Smooth muscle cell (in vitro differentiated cells): ENCODE results near the gene TMEM141. TPM values are rescaled to one million over a fixed set of nuclear protein-coding genes. Genes with fewer than 3 reads are reported as not detected.

Experiments
- DNase-seq: peaks from one replicate; lab custom pipeline; 2025; ENCODE audit not compliant: unreplicated experiment; lab: John Stamatoyannopoulos, UW
- H2AFZ ChIP-seq: fragments of 200-600 bp; sonication (generic); 2 replicates; pipeline ENCODE4 v1.6.0; 2016; ENCODE audit warnings: antibody characterized with exemption, low read depth, mild to moderate bottlenecking
- H3F3A ChIP-seq: fragments of 200-600 bp; sonication (generic); 2 replicates; pipeline ENCODE4 v1.6.0; 2017; ENCODE audit warnings: antibody characterized with exemption, low read depth
- H3K27ac ChIP-seq: fragments of 200-600 bp; sonication (generic); 2 replicates; pipeline ENCODE4 v1.5.1; 2016; ENCODE audit warnings: low read depth, mild to moderate bottlenecking
- H3K27me3 ChIP-seq: fragments of 200-600 bp; sonication (generic); 2 replicates; pipeline ENCODE4 v1.6.1; 2016; ENCODE audit warnings: low read depth, mild to moderate bottlenecking
- H3K36me3 ChIP-seq: fragments of 200-600 bp; sonication (generic); 2 replicates; pipeline ENCODE4 v1.5.1; 2016; ENCODE audit warnings: low read depth
- H3K4me1 ChIP-seq: fragments of 200-600 bp; sonication (generic); 2 replicates; pipeline ENCODE4 v1.5.1; 2016; ENCODE audit warnings: low read depth
- H3K4me2 ChIP-seq: fragments of 200-600 bp; sonication (generic); 2 replicates; pipeline ENCODE4 v1.6.0; 2016; ENCODE audit warnings: mild to moderate bottlenecking
- H3K4me3 ChIP-seq: fragments of 200-600 bp; sonication (generic); 2 replicates; pipeline ENCODE4 v1.5.1; 2016; ENCODE audit warnings: mild to moderate bottlenecking
- H3K79me2 ChIP-seq: fragments of 200-600 bp; sonication (generic); 2 replicates; pipeline ENCODE4 v1.6.0; 2016; ENCODE audit warnings: low read depth, mild to moderate bottlenecking
- H3K9ac ChIP-seq: fragments of 200-600 bp; sonication (generic); 2 replicates; pipeline ENCODE4 v1.6.0; 2016; ENCODE audit warnings: low read depth
- H3K9me3 ChIP-seq: fragments of 200-600 bp; sonication (generic); replicated peaks from 2 replicates; pipeline ENCODE4 v1.5.1; 2016; ENCODE audit warnings: low read depth
- H4K20me1 ChIP-seq: fragments of 200-600 bp; sonication (generic); 2 replicates; pipeline ENCODE4 v1.6.0; 2016; ENCODE audit warnings: low read depth
- CTCF ChIP-seq: fragments of 200-600 bp; sonication (generic); IDR thresholded peaks from 2 replicates; pipeline ENCODE4 v1.5.1; 2017; ENCODE audit warnings: borderline replicate concordance, mild to moderate bottlenecking, antibody characterized with exemption; ENCODE audit not compliant: insufficient read depth, poor library complexity, severe bottlenecking
- WGBS: methylation state at CpG from one replicate; pipeline ENCODE4 v1.1.7; 2016; ENCODE audit warnings: low lambda C conversion rate; 5-methylcytosine and 5-hydroxymethylcytosine counted together
- polyA plus RNA-seq: library from polyadenylated mRNA; unstranded; fragments of >200 nt; fragmentation: Nextera tagmentation; extraction: Ambion mirVana; gene quantifications from 2 replicates; pipeline ENCODE4 v1.2.1, GENCODE V29; 2016
- total RNA-seq: library from RNA; depleted of rRNA; stranded (reverse); fragments of >200 nt; gene quantifications from 2 replicates; pipeline ENCODE4 v1.2.3, GENCODE V29; 2014

Gene TMEM141
- total and polyA plus RNA-seq, 2 experiments from 2014 or later: 75.4 to 112 TPM

DNA sequence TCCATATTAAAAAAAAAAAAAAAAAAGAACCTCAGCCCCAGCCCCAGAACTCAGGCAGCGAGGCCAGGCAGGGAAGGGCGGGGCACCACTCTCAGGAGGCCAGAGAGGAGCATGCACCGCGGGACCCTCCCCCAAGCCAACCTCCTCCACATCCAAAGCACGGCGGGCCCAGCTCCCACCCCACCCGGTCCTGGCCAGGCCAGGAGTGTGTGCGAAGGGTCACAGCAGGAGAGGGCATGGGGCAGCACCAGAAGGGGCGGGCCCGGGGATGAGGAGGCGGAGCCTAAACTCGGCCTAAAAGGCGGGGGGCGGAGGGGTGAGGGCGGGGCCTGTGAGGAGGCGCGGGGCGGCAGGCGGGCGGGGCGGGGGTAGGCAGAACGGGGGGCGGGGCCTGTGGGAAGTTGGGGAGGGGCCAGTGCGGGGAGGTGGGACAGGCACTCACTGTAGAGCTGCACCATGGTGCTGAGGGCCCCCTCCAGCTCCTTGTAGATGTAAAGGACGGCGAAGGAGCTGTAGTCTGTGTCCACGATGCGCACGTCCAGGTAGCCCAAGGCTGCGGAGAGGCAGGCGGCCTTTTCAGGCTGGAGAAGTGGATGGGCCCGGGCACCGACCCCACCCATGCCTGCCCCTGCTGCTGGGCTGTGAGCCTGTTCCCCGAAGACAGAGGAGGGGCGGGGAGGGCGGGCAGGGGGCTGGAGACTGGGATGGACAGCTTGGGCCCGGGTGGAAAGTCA, 28.1 kb upstream of the TMEM141 start:
- WGBS: 37% methylated on average over 14 of the region's 37 CpGs
- no peak overlapping the region for H3K27ac ChIP-seq
- no peak overlapping the region for H3K9ac ChIP-seq
- no peaks in the 10 kb centered on the region for H4K20me1 ChIP-seq
- H3K36me3 ChIP-seq: no peaks in the 10 kb centered on the region
- no peak for DNase-seq
- H3K9me3 ChIP-seq: no peaks in the 10 kb centered on the region
- H3K4me3 ChIP-seq: no peak overlapping the region
- no peak overlapping the region for H2AFZ ChIP-seq
- no peak overlapping the region for H3K4me2 ChIP-seq
- no peaks in the 10 kb centered on the region for H3K79me2 ChIP-seq
- H3F3A ChIP-seq: no peaks in the 10 kb centered on the region
- TF ChIP-seq CTCF: no peak
- H3K27me3 ChIP-seq: peaks cover 5% of the 10 kb centered on the region
- peaks cover 3% of the 10 kb centered on the region for H3K4me1 ChIP-seq

DNA sequence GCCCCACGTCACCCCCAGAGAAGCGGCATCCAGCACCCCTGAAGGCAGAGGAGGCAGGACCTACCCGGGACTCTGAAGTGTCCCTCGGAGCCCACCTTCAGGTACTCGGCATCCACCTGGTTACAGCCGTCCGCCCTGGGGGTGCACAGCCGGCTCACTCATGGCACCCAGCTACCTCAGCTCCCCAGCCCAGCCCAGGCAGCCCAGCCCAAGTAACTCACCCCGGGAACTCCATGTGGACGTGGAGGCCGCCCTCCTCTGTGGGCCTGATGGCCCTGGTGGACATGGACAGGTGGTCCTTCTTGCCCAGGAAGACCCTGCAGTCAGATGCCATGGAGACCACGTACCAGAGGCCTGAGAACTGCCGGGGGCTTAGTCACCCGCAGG, 27.5 kb upstream of the TMEM141 start:
- H3K9me3 ChIP-seq: no peaks in the 10 kb centered on the region
- no peak for TF ChIP-seq CTCF
- H3K79me2 ChIP-seq: no peaks in the 10 kb centered on the region
- no peak overlapping the region for H3K4me2 ChIP-seq
- no peak overlapping the region for H3K4me3 ChIP-seq
- H4K20me1 ChIP-seq: no peaks in the 10 kb centered on the region
- no peak for DNase-seq
- no peaks in the 10 kb centered on the region for H3F3A ChIP-seq
- H2AFZ ChIP-seq: no peak overlapping the region
- H3K27me3 ChIP-seq: peaks cover 6% of the 10 kb centered on the region
- no peak overlapping the region for H3K27ac ChIP-seq
- 95% methylated on average over 14 of the region's 14 CpGs for WGBS
- peaks cover 3% of the 10 kb centered on the region for H3K4me1 ChIP-seq
- H3K9ac ChIP-seq: no peak overlapping the region
- no peaks in the 10 kb centered on the region for H3K36me3 ChIP-seq

- H3K27me3 ChIP-seq: peaks cover 6% of the 10 kb centered on the region
- no peak within 1 kb of the TSS for H3K27ac ChIP-seq
- no peak within 1 kb of the TSS for H3K9ac ChIP-seq
- no peak within 1 kb of the TSS for H2AFZ ChIP-seq
- no peaks in the 10 kb centered on the region for H4K20me1 ChIP-seq
- no peaks in the 10 kb centered on the region for H3K9me3 ChIP-seq
- peaks cover 3% of the 10 kb centered on the region for H3K4me1 ChIP-seq
- no peaks in the 10 kb centered on the region for H3F3A ChIP-seq
- no peak within 1 kb of the TSS for H3K4me3 ChIP-seq
- WGBS: 84% methylated on average over 14 of the region's 14 CpGs
- H3K4me2 ChIP-seq: no peak within 1 kb of the TSS
- TF ChIP-seq CTCF: no peak
- no peak for DNase-seq
- H3K79me2 ChIP-seq: no peaks in the 10 kb centered on the region
- no peaks in the 10 kb centered on the region for H3K36me3 ChIP-seq
Observed at GRCh38 chr9:136764301-136764891, 26.7 kb upstream of the TMEM141 start, which contains the start of gene LCN15. Gene LCN15, minus strand, starts transcription at chr9:136764518. Its CDS starts 30 bp downstream, at chr9:136764488.
